Measurements from ENCODE around the gene ANKRD31.

DNA sequence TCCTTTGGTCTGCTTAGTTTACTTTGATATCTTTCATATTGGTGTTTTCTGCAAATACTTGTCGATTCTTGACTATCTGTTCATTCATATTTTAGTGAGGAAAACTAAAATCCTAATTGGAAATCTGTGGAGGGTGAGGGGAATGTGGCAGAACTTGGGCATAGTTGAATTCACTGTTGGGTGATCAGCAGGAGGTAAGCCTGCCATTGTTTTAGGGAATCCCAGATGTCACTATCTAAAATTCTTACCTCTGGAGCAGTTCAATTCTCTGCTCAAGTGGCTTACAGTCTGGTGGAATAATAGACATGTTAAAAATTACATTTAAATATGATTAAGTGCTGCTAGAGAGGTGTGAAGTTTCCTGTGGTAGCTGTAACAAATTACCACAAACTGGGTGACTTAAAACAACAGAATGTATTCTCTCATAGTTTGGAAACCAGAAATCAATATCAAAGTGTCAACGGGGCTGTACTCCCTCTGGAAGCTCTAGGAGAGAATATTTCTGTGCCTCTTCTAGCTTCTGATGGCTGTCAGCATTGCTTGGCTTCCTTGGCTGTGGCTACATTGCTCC lies 94.0 kb downstream of the ANKRD31 start:
- TF ChIP-seq, protein P1, sequence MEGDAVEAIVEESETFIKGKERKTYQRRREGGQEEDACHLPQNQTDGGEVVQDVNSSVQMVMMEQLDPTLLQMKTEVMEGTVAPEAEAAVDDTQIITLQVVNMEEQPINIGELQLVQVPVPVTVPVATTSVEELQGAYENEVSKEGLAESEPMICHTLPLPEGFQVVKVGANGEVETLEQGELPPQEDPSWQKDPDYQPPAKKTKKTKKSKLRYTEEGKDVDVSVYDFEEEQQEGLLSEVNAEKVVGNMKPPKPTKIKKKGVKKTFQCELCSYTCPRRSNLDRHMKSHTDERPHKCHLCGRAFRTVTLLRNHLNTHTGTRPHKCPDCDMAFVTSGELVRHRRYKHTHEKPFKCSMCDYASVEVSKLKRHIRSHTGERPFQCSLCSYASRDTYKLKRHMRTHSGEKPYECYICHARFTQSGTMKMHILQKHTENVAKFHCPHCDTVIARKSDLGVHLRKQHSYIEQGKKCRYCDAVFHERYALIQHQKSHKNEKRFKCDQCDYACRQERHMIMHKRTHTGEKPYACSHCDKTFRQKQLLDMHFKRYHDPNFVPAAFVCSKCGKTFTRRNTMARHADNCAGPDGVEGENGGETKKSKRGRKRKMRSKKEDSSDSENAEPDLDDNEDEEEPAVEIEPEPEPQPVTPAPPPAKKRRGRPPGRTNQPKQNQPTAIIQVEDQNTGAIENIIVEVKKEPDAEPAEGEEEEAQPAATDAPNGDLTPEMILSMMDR (conservative IDR thresholded peaks at IDR 0.05; ENCODE audit: low read depth, low read length), result no peak
- TF ChIP-seq EZH2 (IDR thresholded peaks at IDR 0.05; ENCODE audit: borderline replicate concordance, low read depth, low read length, poor library complexity, severe bottlenecking), result no peak

All from A673 (cell line).